ACC112 (cell line): ENCODE measurements around the gene USP21.

Source experiments
- H2AFZ ChIP-seq: fragments of 200-600 bp; sonication (generic); one replicate; pipeline ENCODE4 v1.6.0; 2017; ENCODE audit warnings: antibody characterized with exemption, low read length; ENCODE audit not compliant: unreplicated experiment
- H3K27ac ChIP-seq: fragments of 200-600 bp; sonication (generic); 2 replicates; pipeline ENCODE4 v1.5.1; 2014; ENCODE audit warnings: low read depth, mild to moderate bottlenecking, antibody characterized with exemption, low read length, moderate library complexity
- H3K27me3 ChIP-seq: fragments of 200-600 bp; sonication (generic); 2 replicates; pipeline ENCODE4 v1.6.1; 2014; ENCODE audit warnings: mild to moderate bottlenecking, antibody characterized with exemption, low read length, moderate library complexity, mixed read lengths; ENCODE audit not compliant: insufficient read depth
- H3K36me3 ChIP-seq: fragments of 200-600 bp; sonication (generic); 2 replicates; pipeline ENCODE4 v1.6.1; 2016; ENCODE audit warnings: mild to moderate bottlenecking, antibody characterized with exemption, low read length, moderate library complexity, mixed read lengths; ENCODE audit not compliant: insufficient read depth
- H3K4me1 ChIP-seq: fragments of 200-600 bp; sonication (generic); one replicate; pipeline ENCODE4 v1.6.1; 2016; ENCODE audit warnings: low read length, mixed read lengths; ENCODE audit not compliant: insufficient read depth, unreplicated experiment, control insufficient read depth
- H3K4me3 ChIP-seq: fragments of 200-600 bp; sonication (generic); 2 replicates; pipeline ENCODE4 v1.5.1; 2014; ENCODE audit warnings: mild to moderate bottlenecking, low read depth, low read length
- H3K79me2 ChIP-seq: fragments of 200-600 bp; sonication (generic); one replicate; pipeline ENCODE4 v1.6.0; 2016; ENCODE audit warnings: low read length; ENCODE audit not compliant: control insufficient read depth, unreplicated experiment, insufficient read depth

USP21 gene

GRCh38 chr1:161160671-161161145 lies 1.4 kb downstream of the USP21 start:
- H3K4me3 ChIP-seq, result peak overlapping the region; percentile 87; the same call in 1 of the 2 replicates
- no peaks in the 10 kb centered on the region for H3K27me3 ChIP-seq
- peaks cover 15% of the 10 kb centered on the region for H3K4me1 ChIP-seq
- peaks cover 9% of the 10 kb centered on the region; the same call in 1 of the 2 replicates for H3K36me3 ChIP-seq
- H3K27ac ChIP-seq, result no peak overlapping the region
- H2AFZ ChIP-seq, result no peak overlapping the region
- peaks cover 18% of the 10 kb centered on the region for H3K79me2 ChIP-seq

- Histone ChIP-seq H3K27me3 (no peaks in the 10 kb centered on the region), H3K4me1 (peaks cover 15% of the 10 kb centered on the region), H2AFZ (no peak overlapping the region), H3K27ac (no peak overlapping the region), H3K4me3 (no peak overlapping the region; the same call in 1 of the 2 replicates), H3K36me3 (peaks cover 9% of the 10 kb centered on the region; the same call in 1 of the 2 replicates), H3K79me2 (peaks cover 16% of the 10 kb centered on the region)
Measured at GRCh38 chr1:161161652-161162051, 2.4 kb downstream of the USP21 start.

GRCh38 chr1:161162052-161162451 lies 2.8 kb downstream of the USP21 start:
- Histone ChIP-seq H3K4me3 (no peak overlapping the region), H3K27me3 (no peaks in the 10 kb centered on the region), H3K79me2 (peaks cover 16% of the 10 kb centered on the region), H3K36me3 (peaks cover 9% of the 10 kb centered on the region; the same call in 1 of the 2 replicates), H3K4me1 (peaks cover 15% of the 10 kb centered on the region), H3K27ac (no peak overlapping the region), H2AFZ (no peak overlapping the region)

GRCh38 chr1:161162806-161163205 lies 3.5 kb downstream of the USP21 start:
- Histone ChIP-seq H2AFZ (no peak overlapping the region), H3K27me3 (no peaks in the 10 kb centered on the region), H3K36me3 (peaks cover 9% of the 10 kb centered on the region; the same call in 1 of the 2 replicates), H3K4me1 (peaks cover 15% of the 10 kb centered on the region), H3K27ac (no peak overlapping the region), H3K4me3 (no peak overlapping the region), H3K79me2 (peaks cover 16% of the 10 kb centered on the region)

GRCh38 chr1:161163793-161164192 lies 4.5 kb downstream of the USP21 start:
- H3K4me1 ChIP-seq, result peaks cover 10% of the 10 kb centered on the region
- H3K27me3 ChIP-seq, result no peaks in the 10 kb centered on the region
- H3K36me3 ChIP-seq, result peaks cover 10% of the 10 kb centered on the region; the same call in 1 of the 2 replicates
- H3K4me3 ChIP-seq, result no peak overlapping the region
- H3K27ac ChIP-seq, result 0 out of 2 replicates have a peak overlapping the region, but pooled peaks have one; percentile 4
- no peak overlapping the region for H2AFZ ChIP-seq
- H3K79me2 ChIP-seq, result peaks cover 16% of the 10 kb centered on the region

GRCh38 chr1:161164901-161165610 lies 5.8 kb downstream of the USP21 start:
- H3K4me3 ChIP-seq, result peak overlapping the region; percentile 94; the same call in 1 of the 2 replicates
- H3K36me3 ChIP-seq, result peaks cover 14% of the 10 kb centered on the region; the same call in 1 of the 2 replicates
- H3K27ac ChIP-seq, result peak overlapping the region; percentile 90
- H3K4me1 ChIP-seq, result peaks cover 6% of the 10 kb centered on the region
- H2AFZ ChIP-seq, result no peak overlapping the region
- no peaks in the 10 kb centered on the region for H3K27me3 ChIP-seq
- peaks cover 9% of the 10 kb centered on the region for H3K79me2 ChIP-seq

- Histone ChIP-seq H2AFZ (peak within 1 kb of the TSS; percentile 17), H3K4me3 (peak within 1 kb of the TSS; percentile 94), H3K79me2 (no peaks in the 10 kb centered on the region), H3K27me3 (no peaks in the 10 kb centered on the region), H3K27ac (peak within 1 kb of the TSS; percentile 90), H3K4me1 (no peaks in the 10 kb centered on the region), H3K36me3 (peaks cover 21% of the 10 kb centered on the region; the same call in 1 of the 2 replicates)
Measured at GRCh38 chr1:161165742-161166668, 6.7 kb downstream of the USP21 start, which contains the start of gene PPOX. TSS of gene PPOX (plus strand) at chr1:161166426. CDS start at chr1:161166848, 422 bp downstream.

- Histone ChIP-seq H3K36me3 (peaks cover 28% of the 10 kb centered on the region; the same call in 1 of the 2 replicates), H2AFZ (peak overlapping the region; percentile 17)
Measured at GRCh38 chr1:161166669-161167548, 7.6 kb downstream of the USP21 start.

GRCh38 chr1:161168906-161169305 lies 9.6 kb downstream of the USP21 start:
- Histone ChIP-seq H3K27ac (no peak overlapping the region), H3K79me2 (no peaks in the 10 kb centered on the region), H3K36me3 (peaks cover 23% of the 10 kb centered on the region; the same call in 1 of the 2 replicates)

More at GRCh38 chr1:161166669-161167548, 7.6 kb downstream of the USP21 start:
- peak overlapping the region; percentile 94 for H3K4me3 ChIP-seq
- no peaks in the 10 kb centered on the region for H3K4me1 ChIP-seq
- peak overlapping the region; percentile 90 for H3K27ac ChIP-seq
- no peaks in the 10 kb centered on the region for H3K79me2 ChIP-seq
- no peaks in the 10 kb centered on the region for H3K27me3 ChIP-seq

More at GRCh38 chr1:161168906-161169305, 9.6 kb downstream of the USP21 start:
- Histone ChIP-seq H3K4me1 (peaks cover 19% of the 10 kb centered on the region), H3K27me3 (no peaks in the 10 kb centered on the region), H2AFZ (no peak overlapping the region), H3K4me3 (no peak overlapping the region)
